Gastroesophageal sphincter (tissue), 4 donors: ENCODE measurements around the gene OSGIN1. TPM values are rescaled to one million over a fixed set of nuclear protein-coding genes. Genes with fewer than 3 reads are reported as not detected.

ENCODE experiments used
- ATAC-seq: fragments of 150-250 bp; one replicate; pipeline ENCODE4 v1.9.1; 2016; ENCODE audit warnings: mild to moderate bottlenecking, moderate library complexity
- H3K27ac ChIP-seq, 4 donors: fragments of 200-600 bp; sonication (generic) in 3 of 4; 1 replicate in 3 of 4; 2 replicates in 1 of 4; pipeline ENCODE4 v1.5.1; 2016 to 2019
- H3K27me3 ChIP-seq: fragments of 200-600 bp; sonication (generic); one replicate; pipeline ENCODE4 v1.5.1; 2019
- H3K36me3 ChIP-seq, 2 donors: fragments of 200-600 bp; sonication (generic); one replicate each; pipeline ENCODE4 v1.5.1; 2019; ENCODE audit warnings: control low read depth in 1 of 2
- H3K4me1 ChIP-seq, 3 donors: fragments of 200-600 bp; sonication (generic); 1 replicate in 2 of 3; 2 replicates in 1 of 3; pipeline ENCODE4 v1.5.1; 2016 to 2019; ENCODE audit warnings: control low read depth in 2 of 3
- H3K4me3 ChIP-seq, 2 donors: fragments of 200-600 bp; sonication (generic); one replicate each; pipeline ENCODE4 v1.5.1; 2019; ENCODE audit warnings: mild to moderate bottlenecking in 1 of 2, moderate library complexity in 1 of 2
- H3K9me3 ChIP-seq, 3 donors: fragments of 200-600 bp; sonication (generic); one replicate each; pipeline ENCODE4 v1.5.1; 2017 to 2019; ENCODE audit warnings: control low read depth in 2 of 3
- EP300 ChIP-seq: sonication (generic); formaldehyde crosslinking; IDR thresholded peaks from one replicate; pipeline ENCODE4 v1.6.1; 2017; ENCODE audit warnings: antibody characterized with exemption, mild to moderate bottlenecking
- POLR2A ChIP-seq, 2 donors: fragments of 450-650 bp; IDR thresholded peaks; one replicate each; pipeline ENCODE4 v1.6.1; 2017; ENCODE audit warnings: antibody characterized with exemption in 2 of 2, mild to moderate bottlenecking in 2 of 2, moderate library complexity in 1 of 2
- POLR2AphosphoS5 ChIP-seq: sonication (generic); formaldehyde crosslinking; IDR thresholded peaks from one replicate; pipeline ENCODE4 v1.6.1; 2017; ENCODE audit warnings: antibody characterized with exemption
- WGBS, 2 donors: methylation state at CpG; one replicate each; pipeline ENCODE4 v1.1.5; 2018; ENCODE audit warnings: low coverage in 1 of 2; 5-methylcytosine and 5-hydroxymethylcytosine counted together
- total RNA-seq, 4 donors: library from RNA; depleted of rRNA; stranded (reverse); fragments of >200 nt; gene quantifications; one replicate each; pipeline ENCODE4 v1.1.0, GENCODE V29; 2016
- TF ChIP-seq, protein P1 (sequence below), 4 experiments: fragments of 200-600 bp in 2 of 4; fragments of 450-650 bp in 2 of 4; sonication (generic) in 1 of 4; IDR thresholded peaks; one replicate each; pipeline ENCODE4 v1.5.1; 2017 to 2019; ENCODE audit warnings: antibody characterized with exemption in 4 of 4, mild to moderate bottlenecking in 2 of 4, moderate library complexity in 2 of 4

Gene OSGIN1
- total RNA-seq, 4 donors from 2014 or later, result 7.9 to 12.5 (median 9.4) TPM

- no peak for ATAC-seq
- H3K4me3 ChIP-seq, result no peak overlapping the region
- H3K4me1 ChIP-seq, result no peaks in the 10 kb centered on the region
- H3K27me3 ChIP-seq, result no peaks in the 10 kb centered on the region
- H3K27ac ChIP-seq, result no peak overlapping the region
- 72 to 75% methylated on average over 2 to 6 of the region's 11 CpGs for WGBS, 2 donors
- H3K9me3 ChIP-seq, result no peaks in the 10 kb centered on the region
- TF ChIP-seq POLR2AphosphoS5 (no peak), POLR2A (IDR thresholded peaks at IDR 0.05) (no peak), EP300 (no peak)
- TF ChIP-seq, protein P1, sequence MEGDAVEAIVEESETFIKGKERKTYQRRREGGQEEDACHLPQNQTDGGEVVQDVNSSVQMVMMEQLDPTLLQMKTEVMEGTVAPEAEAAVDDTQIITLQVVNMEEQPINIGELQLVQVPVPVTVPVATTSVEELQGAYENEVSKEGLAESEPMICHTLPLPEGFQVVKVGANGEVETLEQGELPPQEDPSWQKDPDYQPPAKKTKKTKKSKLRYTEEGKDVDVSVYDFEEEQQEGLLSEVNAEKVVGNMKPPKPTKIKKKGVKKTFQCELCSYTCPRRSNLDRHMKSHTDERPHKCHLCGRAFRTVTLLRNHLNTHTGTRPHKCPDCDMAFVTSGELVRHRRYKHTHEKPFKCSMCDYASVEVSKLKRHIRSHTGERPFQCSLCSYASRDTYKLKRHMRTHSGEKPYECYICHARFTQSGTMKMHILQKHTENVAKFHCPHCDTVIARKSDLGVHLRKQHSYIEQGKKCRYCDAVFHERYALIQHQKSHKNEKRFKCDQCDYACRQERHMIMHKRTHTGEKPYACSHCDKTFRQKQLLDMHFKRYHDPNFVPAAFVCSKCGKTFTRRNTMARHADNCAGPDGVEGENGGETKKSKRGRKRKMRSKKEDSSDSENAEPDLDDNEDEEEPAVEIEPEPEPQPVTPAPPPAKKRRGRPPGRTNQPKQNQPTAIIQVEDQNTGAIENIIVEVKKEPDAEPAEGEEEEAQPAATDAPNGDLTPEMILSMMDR (IDR thresholded peaks at IDR 0.05), result no peak
- peaks cover 0 to 10% of the 10 kb centered on the region in 2 donors for H3K36me3 ChIP-seq
Measured at GRCh38 chr16:83942815-83943515, 10.1 kb upstream of the OSGIN1 start.

GRCh38 chr16:83943516-83944050 is 9.5 kb upstream of the OSGIN1 start:
- peaks cover 0 to 5% of the 10 kb centered on the region in 2 donors for H3K36me3 ChIP-seq
- no peak overlapping the region for H3K27ac ChIP-seq
- no peaks in the 10 kb centered on the region for H3K4me1 ChIP-seq
- TF ChIP-seq, protein P1 (IDR thresholded peaks at IDR 0.05), result no peak
- TF ChIP-seq EP300 (no peak), POLR2AphosphoS5 (no peak), POLR2A (IDR thresholded peaks at IDR 0.05) (no peak)
- no peaks in the 10 kb centered on the region for H3K27me3 ChIP-seq
- no peaks in the 10 kb centered on the region for H3K9me3 ChIP-seq
- no peak for ATAC-seq
- H3K4me3 ChIP-seq, result no peak overlapping the region
- WGBS, 2 donors, result 100% methylated on average over 3 of the region's 10 CpGs; no CpG with 5 or more reads in 1 of the 2 donors

DNA sequence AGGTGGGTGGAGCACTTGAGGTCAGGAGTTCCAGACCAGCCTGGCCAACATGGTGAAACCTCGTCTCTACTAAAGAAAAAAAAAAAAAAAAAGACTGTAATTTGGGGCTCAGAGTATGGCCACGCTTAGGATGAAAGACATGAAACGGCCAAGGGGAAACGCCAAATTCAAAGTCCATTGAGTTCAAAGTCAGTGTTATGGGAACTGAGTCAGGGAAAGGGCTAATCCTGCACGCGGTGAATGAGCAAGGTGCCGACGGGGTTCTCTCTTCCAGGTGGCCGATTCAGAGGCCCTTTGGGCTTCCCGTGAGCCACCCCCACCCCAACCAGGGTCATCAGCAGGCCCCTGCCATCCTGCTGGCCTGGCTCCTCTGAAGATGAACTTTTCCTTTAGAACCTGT is 7.5 kb upstream of the OSGIN1 start:
- TF ChIP-seq, protein P1 (IDR thresholded peaks at IDR 0.05), result no peak
- no peak for TF ChIP-seq POLR2AphosphoS5
- no peak for TF ChIP-seq POLR2A (IDR thresholded peaks at IDR 0.05)
- no peak for TF ChIP-seq EP300
- Histone ChIP-seq H3K4me1 (no peaks in the 10 kb centered on the region), H3K4me3 (no peak overlapping the region), H3K9me3 (no peaks in the 10 kb centered on the region), H3K27ac (no peak overlapping the region), H3K27me3 (no peaks in the 10 kb centered on the region), H3K36me3 (peaks cover 0 to 16% of the 10 kb centered on the region in 2 donors)
- WGBS, 2 donors, result 90 to 100% methylated on average over 1 to 5 of the region's 10 CpGs
- no peak for ATAC-seq

DNA sequence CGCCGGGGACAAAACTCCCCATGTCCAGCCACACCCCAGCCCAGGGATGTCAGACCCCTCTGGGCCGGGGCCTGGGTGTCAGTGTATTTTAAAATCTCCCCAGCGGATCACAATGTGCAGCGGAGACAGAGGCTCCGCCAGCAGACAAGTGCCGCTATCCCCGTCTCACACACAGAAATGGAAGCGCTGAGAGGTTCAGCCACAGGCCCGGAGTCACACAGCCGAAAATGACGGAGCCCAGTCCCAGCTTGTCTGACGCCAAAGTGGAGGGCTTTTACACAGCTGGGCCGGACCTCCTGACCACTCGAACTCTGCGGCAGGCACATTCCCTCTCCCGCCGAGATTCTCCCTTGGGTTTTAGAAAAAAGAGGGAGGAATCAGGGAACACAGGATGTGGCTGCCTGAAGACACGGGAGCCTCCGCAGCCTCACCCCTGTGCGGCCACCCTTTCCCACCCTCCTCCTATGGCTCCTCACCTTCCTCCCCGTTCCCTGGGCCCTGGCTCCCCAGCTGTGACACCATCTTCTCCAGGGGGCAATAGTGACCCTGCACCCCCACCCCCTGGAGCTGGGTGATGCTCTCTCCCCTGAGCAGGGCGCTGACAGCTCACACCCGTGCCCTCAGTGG is 6.8 kb upstream of the OSGIN1 start:
- no peaks in the 10 kb centered on the region for H3K4me1 ChIP-seq
- TF ChIP-seq, protein P1 (IDR thresholded peaks at IDR 0.05), result no peak
- TF ChIP-seq POLR2A (IDR thresholded peaks at IDR 0.05) (no peak), POLR2AphosphoS5 (no peak), EP300 (no peak)
- H3K9me3 ChIP-seq, result no peaks in the 10 kb centered on the region
- 68 to 85% methylated on average over 4 to 11 of the region's 24 CpGs for WGBS, 2 donors
- no peak overlapping the region for H3K4me3 ChIP-seq
- H3K27ac ChIP-seq, result no peak overlapping the region
- H3K27me3 ChIP-seq, result no peaks in the 10 kb centered on the region
- peaks cover 0 to 16% of the 10 kb centered on the region in 2 donors for H3K36me3 ChIP-seq
- no peak for ATAC-seq
